ENCODE results near the gene G3BP1. TPM values are rescaled to one million over a fixed set of nuclear protein-coding genes. Genes with fewer than 3 reads are reported as not detected.

Gene G3BP1
- total RNA-seq, 1 experiment from 2014 or later, result 329 TPM

DNA sequence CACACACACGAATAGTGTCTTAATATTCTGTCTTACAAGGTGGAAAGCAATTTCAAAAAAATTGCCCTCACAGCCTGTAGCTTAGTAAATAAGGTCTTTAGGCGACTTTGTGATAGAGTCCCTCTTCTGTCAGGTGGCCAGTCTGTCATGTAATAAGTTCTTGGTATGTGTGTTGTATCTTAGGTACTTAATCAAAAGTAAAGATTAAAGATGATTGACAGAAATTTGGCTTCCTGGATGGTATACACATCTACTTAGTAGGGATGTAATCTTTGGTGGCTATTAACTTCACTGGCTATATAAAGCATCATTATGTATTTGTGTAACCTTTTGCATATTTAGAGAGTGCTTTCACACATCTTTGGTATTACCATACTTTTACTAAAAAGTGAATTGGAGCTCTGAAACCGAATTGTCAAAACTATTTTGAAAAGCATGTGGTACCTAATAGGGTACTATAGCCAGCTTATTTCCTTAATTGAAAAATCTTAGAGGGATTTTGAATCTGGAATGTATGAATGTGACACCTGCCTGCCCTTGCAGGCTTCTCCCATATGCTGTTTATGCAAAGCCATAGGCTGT, 3.4 kb downstream of the G3BP1 start:
- H3K4me1 ChIP-seq, result peaks cover 17% of the 10 kb centered on the region
- intact Hi-C loops (cut with micrococcal nuclease; ENCODE audit: unreplicated experiment), result no loop called here
- Mint-ChIP-seq H3K36me3 (ENCODE audit: insufficient read depth, unreplicated experiment) (peaks cover 65% of the 10 kb centered on the region), H3K9me3 (ENCODE audit: unreplicated experiment) (no peaks in the 10 kb centered on the region), H3K4me3 (ENCODE audit: unreplicated experiment) (no peak overlapping the region), H3K27me3 (ENCODE audit: insufficient read depth, unreplicated experiment) (no peaks in the 10 kb centered on the region), H3K27ac (ENCODE audit: unreplicated experiment) (no peak overlapping the region), H3K4me1 (ENCODE audit: low read depth, unreplicated experiment) (peaks cover 38% of the 10 kb centered on the region)
- no peak for DNase-seq
- H3K27me3 ChIP-seq (replicated peaks; ENCODE audit: control insufficient read depth, insufficient read depth, low read length), result no peaks in the 10 kb centered on the region
- no peaks in the 10 kb centered on the region; the same call in 1 of the 2 replicates for H3K36me3 ChIP-seq (ENCODE audit: control insufficient read depth, insufficient read depth, low read length)
- BruUV-seq (replicated peaks), result no TSS peak
- ChIA-PET POLR2A (no interaction called here), CTCF (no interaction called here)
- H3K4me3 ChIP-seq (ENCODE audit: low read depth, low read length), result no peak overlapping the region
- no peaks in the 10 kb centered on the region for H3K9me3 ChIP-seq
- TF ChIP-seq, protein P1, sequence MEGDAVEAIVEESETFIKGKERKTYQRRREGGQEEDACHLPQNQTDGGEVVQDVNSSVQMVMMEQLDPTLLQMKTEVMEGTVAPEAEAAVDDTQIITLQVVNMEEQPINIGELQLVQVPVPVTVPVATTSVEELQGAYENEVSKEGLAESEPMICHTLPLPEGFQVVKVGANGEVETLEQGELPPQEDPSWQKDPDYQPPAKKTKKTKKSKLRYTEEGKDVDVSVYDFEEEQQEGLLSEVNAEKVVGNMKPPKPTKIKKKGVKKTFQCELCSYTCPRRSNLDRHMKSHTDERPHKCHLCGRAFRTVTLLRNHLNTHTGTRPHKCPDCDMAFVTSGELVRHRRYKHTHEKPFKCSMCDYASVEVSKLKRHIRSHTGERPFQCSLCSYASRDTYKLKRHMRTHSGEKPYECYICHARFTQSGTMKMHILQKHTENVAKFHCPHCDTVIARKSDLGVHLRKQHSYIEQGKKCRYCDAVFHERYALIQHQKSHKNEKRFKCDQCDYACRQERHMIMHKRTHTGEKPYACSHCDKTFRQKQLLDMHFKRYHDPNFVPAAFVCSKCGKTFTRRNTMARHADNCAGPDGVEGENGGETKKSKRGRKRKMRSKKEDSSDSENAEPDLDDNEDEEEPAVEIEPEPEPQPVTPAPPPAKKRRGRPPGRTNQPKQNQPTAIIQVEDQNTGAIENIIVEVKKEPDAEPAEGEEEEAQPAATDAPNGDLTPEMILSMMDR (IDR thresholded peaks at IDR 0.05; ENCODE audit: insufficient read depth in 1 of 2, low read depth in 1 of 2, low read length in 1 of 2, severe bottlenecking in 1 of 2, unreplicated experiment in 1 of 2), result no peak

DNA sequence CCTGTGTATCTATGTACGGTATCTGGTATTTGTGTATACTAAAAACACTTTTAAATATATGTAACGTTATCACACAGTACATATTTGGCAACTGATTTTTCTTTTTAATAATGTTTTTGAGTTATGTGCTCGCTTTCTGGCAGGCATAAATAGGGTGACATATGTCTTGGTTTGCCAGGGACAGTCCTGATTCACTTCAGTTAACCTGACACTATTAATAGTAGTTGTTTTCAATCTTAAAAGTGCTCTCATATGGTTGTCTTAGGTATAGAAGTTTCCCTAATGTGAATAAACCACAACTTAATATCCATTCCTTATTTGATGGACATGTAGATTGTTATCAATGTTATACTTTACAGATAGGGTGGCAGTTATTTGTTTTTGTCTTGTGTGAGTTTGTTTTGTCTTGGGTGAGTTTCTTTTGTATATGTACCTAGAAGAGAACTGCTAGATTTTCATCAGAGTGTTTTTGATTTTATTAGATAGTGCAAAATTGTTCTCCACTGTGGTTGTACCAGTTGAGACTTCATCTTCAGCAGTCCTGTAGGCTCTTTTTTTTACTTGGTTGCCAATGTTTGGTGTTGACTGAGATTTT, 7.9 kb downstream of the G3BP1 start:
- H3K27me3 ChIP-seq (replicated peaks; ENCODE audit: control insufficient read depth, insufficient read depth, low read length), result no peaks in the 10 kb centered on the region
- H3K9me3 ChIP-seq, result no peaks in the 10 kb centered on the region
- TF ChIP-seq, protein P1 (IDR thresholded peaks at IDR 0.05; ENCODE audit: insufficient read depth in 1 of 2, low read depth in 1 of 2, low read length in 1 of 2, severe bottlenecking in 1 of 2, unreplicated experiment in 1 of 2), result no peak
- no peaks in the 10 kb centered on the region for H3K36me3 ChIP-seq (ENCODE audit: control insufficient read depth, insufficient read depth, low read length)
- no peaks in the 10 kb centered on the region for H3K27me3 Mint-ChIP-seq (ENCODE audit: insufficient read depth, unreplicated experiment)
- no peak overlapping the region for H3K27ac Mint-ChIP-seq (ENCODE audit: unreplicated experiment)
- no TSS peak for BruUV-seq (replicated peaks)
- intact Hi-C loops (cut with micrococcal nuclease; ENCODE audit: unreplicated experiment), result no loop called here
- POLR2A ChIA-PET, result no interaction called here
- no peak for DNase-seq
- H3K4me3 ChIP-seq (ENCODE audit: low read depth, low read length), result no peak overlapping the region
- no peak overlapping the region for H3K4me3 Mint-ChIP-seq (ENCODE audit: unreplicated experiment)
- no peaks in the 10 kb centered on the region for H3K9me3 Mint-ChIP-seq (ENCODE audit: unreplicated experiment)
- peaks cover 44% of the 10 kb centered on the region for H3K4me1 Mint-ChIP-seq (ENCODE audit: low read depth, unreplicated experiment)
- H3K4me1 ChIP-seq, result peaks cover 52% of the 10 kb centered on the region
- CTCF ChIA-PET, result no interaction called here
- peaks cover 55% of the 10 kb centered on the region for H3K36me3 Mint-ChIP-seq (ENCODE audit: insufficient read depth, unreplicated experiment)

DNA sequence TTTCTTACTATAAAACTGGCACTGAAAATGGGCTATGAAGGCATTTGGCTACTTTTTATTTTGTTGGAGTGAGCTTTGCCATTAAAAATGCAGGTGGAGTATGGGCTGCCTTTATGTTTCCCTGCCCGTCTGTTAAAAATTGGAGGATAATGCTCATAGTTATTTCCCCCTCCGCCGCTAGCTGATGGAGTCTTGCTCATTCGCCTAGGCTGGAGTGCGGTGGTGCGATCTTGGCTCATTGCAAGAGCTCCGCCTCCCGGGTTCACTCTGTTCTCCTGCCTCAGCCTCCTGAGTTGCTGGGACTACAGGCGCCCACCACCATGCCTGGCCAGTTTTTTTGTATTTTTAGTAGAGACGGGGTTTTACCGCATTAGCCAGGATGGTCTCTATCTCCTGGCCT, 8.6 kb downstream of the G3BP1 start:
- intact Hi-C loops (cut with micrococcal nuclease; ENCODE audit: unreplicated experiment), result no loop called here
- TF ChIP-seq, protein P1 (IDR thresholded peaks at IDR 0.05; ENCODE audit: insufficient read depth in 1 of 2, low read depth in 1 of 2, low read length in 1 of 2, severe bottlenecking in 1 of 2, unreplicated experiment in 1 of 2), result no peak
- peaks cover 52% of the 10 kb centered on the region for H3K4me1 ChIP-seq
- Mint-ChIP-seq H3K27me3 (ENCODE audit: insufficient read depth, unreplicated experiment) (no peaks in the 10 kb centered on the region), H3K9me3 (ENCODE audit: unreplicated experiment) (no peaks in the 10 kb centered on the region), H3K4me3 (ENCODE audit: unreplicated experiment) (no peak overlapping the region), H3K36me3 (ENCODE audit: insufficient read depth, unreplicated experiment) (peaks cover 47% of the 10 kb centered on the region), H3K4me1 (ENCODE audit: low read depth, unreplicated experiment) (peaks cover 43% of the 10 kb centered on the region), H3K27ac (ENCODE audit: unreplicated experiment) (no peak overlapping the region)
- no peaks in the 10 kb centered on the region for H3K27me3 ChIP-seq (replicated peaks; ENCODE audit: control insufficient read depth, insufficient read depth, low read length)
- POLR2A ChIA-PET, result no interaction called here
- no peaks in the 10 kb centered on the region for H3K36me3 ChIP-seq (ENCODE audit: control insufficient read depth, insufficient read depth, low read length)
- H3K9me3 ChIP-seq, result no peaks in the 10 kb centered on the region
- H3K4me3 ChIP-seq (ENCODE audit: low read depth, low read length), result no peak overlapping the region
- no peak for DNase-seq
- CTCF ChIA-PET, result no interaction called here
- BruUV-seq (replicated peaks), result no TSS peak
